Measurements from ENCODE around the gene ZBTB43.
"Not testable (repeated sequence)": the region's sequence is repeated elsewhere in the genome, so short reads cannot be mapped to it uniquely, and the experiment has no call there.

The ZBTB43 gene

GRCh38 chr9:126822278-126822677 is 17.4 kb downstream of the ZBTB43 start:
- DNase-seq (ENCODE audit: extremely low spot score, insufficient read length, low read depth): no peak
- FAIRE-seq: no peak

- FAIRE-seq (no peak), DNase-seq (ENCODE audit: extremely low spot score, insufficient read length, low read depth) (no peak)
Measured at GRCh38 chr9:126822873-126823272, 18.0 kb downstream of the ZBTB43 start.

GRCh38 chr9:126824052-126824451 is 19.2 kb downstream of the ZBTB43 start:
- DNase-seq (ENCODE audit: extremely low spot score, insufficient read length, low read depth); FAIRE-seq: not testable (repeated sequence)

GRCh38 chr9:126827227-126827626 is 22.4 kb downstream of the ZBTB43 start:
- DNase-seq (ENCODE audit: extremely low spot score, insufficient read length, low read depth): no peak
- no peak for FAIRE-seq

GRCh38 chr9:126829035-126829434 is 24.2 kb downstream of the ZBTB43 start:
- DNase-seq (ENCODE audit: extremely low spot score, insufficient read length, low read depth): no peak
- no peak for FAIRE-seq

- no peak for FAIRE-seq
- no peak for DNase-seq (ENCODE audit: extremely low spot score, insufficient read length, low read depth)
Measured at GRCh38 chr9:126830827-126831226, 26.0 kb downstream of the ZBTB43 start.

- no peak for DNase-seq (ENCODE audit: extremely low spot score, insufficient read length, low read depth)
- no peak for FAIRE-seq
Measured at GRCh38 chr9:126832440-126832839, 27.6 kb downstream of the ZBTB43 start.

- no peak for FAIRE-seq
- no peak for DNase-seq (ENCODE audit: extremely low spot score, insufficient read length, low read depth)
Measured at GRCh38 chr9:126833020-126833419, 28.2 kb downstream of the ZBTB43 start.

GRCh38 chr9:126833710-126834345 is 29.0 kb downstream of the ZBTB43 start:
- no peak for FAIRE-seq
- no peak for DNase-seq (ENCODE audit: extremely low spot score, insufficient read length, low read depth)

- no peak for DNase-seq (ENCODE audit: extremely low spot score, insufficient read length, low read depth)
- FAIRE-seq: no peak
Measured at GRCh38 chr9:126834672-126835071, 29.8 kb downstream of the ZBTB43 start.

GRCh38 chr9:126836216-126836615 is 31.4 kb downstream of the ZBTB43 start:
- peak; percentile 15 for FAIRE-seq
- no peak for DNase-seq (ENCODE audit: extremely low spot score, insufficient read length, low read depth)

- FAIRE-seq (no peak), DNase-seq (ENCODE audit: extremely low spot score, insufficient read length, low read depth) (no peak)
Measured at GRCh38 chr9:126838055-126838811, 33.4 kb downstream of the ZBTB43 start.

- peak; percentile 65 for FAIRE-seq
- DNase-seq (ENCODE audit: extremely low spot score, insufficient read length, low read depth): no peak
Measured at GRCh38 chr9:126838895-126839294, 34.1 kb downstream of the ZBTB43 start.

GRCh38 chr9:126839301-126839700 is 34.5 kb downstream of the ZBTB43 start:
- FAIRE-seq (no peak), DNase-seq (ENCODE audit: extremely low spot score, insufficient read length, low read depth) (no peak)

- FAIRE-seq (no peak), DNase-seq (ENCODE audit: extremely low spot score, insufficient read length, low read depth) (no peak)
Measured at GRCh38 chr9:126842220-126842842, 37.5 kb downstream of the ZBTB43 start.

- FAIRE-seq: no peak
- no peak for DNase-seq (ENCODE audit: extremely low spot score, insufficient read length, low read depth)
Measured at GRCh38 chr9:126842977-126843799, 38.3 kb downstream of the ZBTB43 start.

GRCh38 chr9:126844085-126844484 is 39.2 kb downstream of the ZBTB43 start:
- FAIRE-seq: no peak

GRCh38 chr9:126847051-126847450 is 42.2 kb downstream of the ZBTB43 start:
- no peak for FAIRE-seq
- DNase-seq (ENCODE audit: extremely low spot score, insufficient read length, low read depth): no peak

More at GRCh38 chr9:126844085-126844484, 39.2 kb downstream of the ZBTB43 start:
- DNase-seq (ENCODE audit: extremely low spot score, insufficient read length, low read depth): no peak

- no peak for FAIRE-seq
Measured at GRCh38 chr9:126849591-126850225, 44.9 kb downstream of the ZBTB43 start.

More at GRCh38 chr9:126849591-126850225, 44.9 kb downstream of the ZBTB43 start:
- no peak for DNase-seq (ENCODE audit: extremely low spot score, insufficient read length, low read depth)
